NCI-H2196 (cell line): ENCODE results near the gene BAX.
"Not testable (repeated sequence)": the region's sequence is repeated elsewhere in the genome, so short reads cannot be mapped to it uniquely, and the experiment has no call there.

Source experiments
- DNase-seq: peaks from one replicate; lab custom pipeline; 2025; ENCODE audit not compliant: unreplicated experiment; lab: John Stamatoyannopoulos, UW

BAX gene

DNA sequence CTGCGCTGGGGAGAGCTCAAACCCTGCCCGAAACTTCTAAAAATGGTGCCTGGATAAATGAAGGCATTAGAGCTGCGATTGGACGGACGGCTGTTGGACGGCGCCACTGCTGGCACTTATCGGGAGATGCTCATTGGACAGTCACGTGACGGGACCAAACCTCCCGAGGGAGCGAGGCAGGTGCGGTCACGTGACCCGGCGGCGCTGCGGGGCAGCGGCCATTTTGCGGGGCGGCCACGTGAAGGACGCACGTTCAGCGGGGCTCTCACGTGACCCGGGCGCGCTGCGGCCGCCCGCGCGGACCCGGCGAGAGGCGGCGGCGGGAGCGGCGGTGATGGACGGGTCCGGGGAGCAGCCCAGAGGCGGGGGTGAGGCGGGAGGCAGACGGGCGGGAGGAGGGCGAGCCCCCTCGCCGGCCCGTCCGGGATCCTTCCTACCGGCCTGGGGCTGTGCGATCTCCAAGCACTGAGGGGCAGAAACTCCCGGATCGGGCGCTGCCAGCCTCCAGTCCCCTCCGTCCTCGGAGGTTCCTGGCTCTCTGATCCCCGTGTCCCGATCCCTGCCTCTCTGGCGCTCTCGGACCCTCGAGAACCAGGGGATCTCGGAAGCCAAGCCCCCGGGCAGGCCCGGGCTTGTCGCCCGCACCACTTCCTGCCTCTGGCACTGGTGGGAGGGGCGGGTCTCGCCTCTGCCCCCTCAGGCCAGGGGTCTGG lies at the start of gene BAX:
Gene BAX (plus strand): TSS at position 281 of the 713 bp plus-strand sequence. CDS start 54 bp downstream, at position 335.
- peak; percentile 98 for DNase-seq

DNA sequence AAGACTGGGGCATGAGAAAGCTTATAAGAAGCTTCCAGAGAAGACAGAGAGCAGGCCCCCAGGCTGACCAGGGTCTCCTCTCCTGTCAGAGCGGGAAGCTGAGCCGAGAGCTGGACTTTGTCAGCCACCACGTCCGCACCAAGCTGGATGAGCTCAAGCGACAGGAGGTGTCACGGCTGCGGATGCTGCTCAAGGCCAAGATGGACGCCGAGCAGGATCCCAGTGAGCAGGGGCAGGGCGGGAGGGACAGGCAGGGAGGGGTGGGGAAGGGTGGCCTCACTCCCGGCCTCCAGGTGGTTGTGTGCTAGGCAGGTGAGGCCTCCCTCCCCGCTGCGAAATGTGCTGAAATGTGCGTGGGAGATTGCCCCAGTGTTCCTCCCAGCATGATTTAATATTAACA lies 49.0 kb upstream of the BAX start:
- DNase-seq: no peak

DNA sequence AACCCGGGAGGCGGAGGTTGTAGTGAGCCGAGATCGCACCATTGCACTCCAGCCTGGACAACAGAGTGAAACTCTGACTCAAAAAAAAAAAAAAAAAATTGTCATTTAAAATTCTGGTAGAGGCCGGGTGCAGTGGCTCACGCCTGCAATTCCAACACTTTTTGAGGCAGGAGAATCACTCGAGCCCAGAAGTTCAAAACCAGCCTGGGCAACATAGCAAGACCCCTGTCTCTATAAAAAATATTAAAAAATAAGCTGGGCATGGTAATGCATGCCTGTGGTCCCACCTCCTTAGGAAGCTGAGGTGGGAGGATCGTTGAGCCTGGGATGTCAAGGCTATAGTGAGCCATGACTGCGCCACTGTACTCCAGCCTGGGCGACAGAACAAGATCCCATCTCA lies 48.4 kb upstream of the BAX start:
- no peak for DNase-seq

DNA sequence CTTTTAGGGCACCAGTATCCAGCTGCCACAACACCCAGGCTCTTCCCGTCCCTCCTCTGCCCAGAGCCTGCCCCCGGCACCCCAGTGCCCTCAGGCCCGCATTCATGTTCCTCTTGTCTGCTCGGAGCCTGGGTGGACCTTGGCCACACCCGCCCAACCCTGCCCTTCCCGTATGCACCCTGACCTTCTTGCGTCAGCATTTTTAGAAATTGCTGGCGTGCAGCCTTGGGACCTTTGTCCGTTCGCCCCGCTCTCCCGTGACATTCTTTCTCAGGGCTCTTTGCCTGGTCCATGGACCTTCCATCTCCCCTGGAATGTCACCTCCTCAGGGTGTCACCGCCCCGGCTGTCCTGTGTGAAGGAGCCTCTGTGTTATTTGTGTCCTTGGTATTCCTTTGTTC lies 47.0 kb upstream of the BAX start:
- DNase-seq: no peak

DNA sequence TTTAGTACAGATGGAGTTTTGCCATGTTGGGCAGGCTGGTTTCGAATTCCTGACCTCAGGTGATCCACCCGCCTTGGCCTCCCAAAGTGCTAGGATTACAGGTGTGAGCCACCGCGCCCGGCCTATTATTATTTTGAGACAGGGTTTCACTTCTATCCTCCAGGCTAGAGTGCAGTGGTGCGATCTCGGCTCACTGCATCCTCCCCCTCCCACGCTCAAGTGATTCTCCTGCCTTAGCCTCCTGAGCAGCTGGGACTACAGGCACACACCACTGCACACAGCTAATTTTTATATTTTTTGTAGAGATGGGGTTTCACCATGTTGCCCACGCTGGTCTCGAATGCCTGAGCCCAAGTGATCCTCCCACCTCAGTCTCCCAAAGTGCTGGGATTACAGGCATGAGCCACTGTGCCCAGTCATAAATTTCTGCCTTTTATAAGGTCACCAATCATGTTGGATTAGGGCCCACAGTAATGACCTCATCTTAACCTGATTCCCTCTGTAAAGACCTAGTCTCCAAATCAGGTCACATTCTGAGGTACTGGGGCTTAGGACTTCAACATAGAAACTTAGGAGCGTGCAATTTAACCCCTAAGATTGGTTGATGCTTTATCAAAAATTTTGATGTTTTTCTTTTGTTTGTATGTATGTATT lies 45.1 kb upstream of the BAX start:
- DNase-seq: peak; percentile 17

DNA sequence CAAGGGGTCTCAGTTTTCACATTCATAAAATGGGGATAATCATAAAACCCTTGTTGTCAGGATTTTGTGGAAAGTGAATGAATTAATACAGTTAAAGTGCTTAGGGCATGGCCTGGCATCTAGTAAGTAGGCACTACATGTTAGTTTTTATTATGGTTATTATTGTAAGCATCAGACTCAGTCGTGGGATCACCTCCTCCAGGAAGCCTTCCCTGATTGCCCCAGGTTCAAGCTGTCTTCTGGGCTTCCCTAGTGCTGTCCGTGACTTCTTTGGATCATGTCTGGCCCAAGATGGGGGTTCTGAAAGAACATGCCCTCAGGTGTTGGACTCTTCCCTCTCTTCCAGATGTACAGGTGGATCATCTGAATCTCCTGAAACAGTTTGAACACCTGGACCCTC lies 43.9 kb upstream of the BAX start:
- DNase-seq: no peak

DNA sequence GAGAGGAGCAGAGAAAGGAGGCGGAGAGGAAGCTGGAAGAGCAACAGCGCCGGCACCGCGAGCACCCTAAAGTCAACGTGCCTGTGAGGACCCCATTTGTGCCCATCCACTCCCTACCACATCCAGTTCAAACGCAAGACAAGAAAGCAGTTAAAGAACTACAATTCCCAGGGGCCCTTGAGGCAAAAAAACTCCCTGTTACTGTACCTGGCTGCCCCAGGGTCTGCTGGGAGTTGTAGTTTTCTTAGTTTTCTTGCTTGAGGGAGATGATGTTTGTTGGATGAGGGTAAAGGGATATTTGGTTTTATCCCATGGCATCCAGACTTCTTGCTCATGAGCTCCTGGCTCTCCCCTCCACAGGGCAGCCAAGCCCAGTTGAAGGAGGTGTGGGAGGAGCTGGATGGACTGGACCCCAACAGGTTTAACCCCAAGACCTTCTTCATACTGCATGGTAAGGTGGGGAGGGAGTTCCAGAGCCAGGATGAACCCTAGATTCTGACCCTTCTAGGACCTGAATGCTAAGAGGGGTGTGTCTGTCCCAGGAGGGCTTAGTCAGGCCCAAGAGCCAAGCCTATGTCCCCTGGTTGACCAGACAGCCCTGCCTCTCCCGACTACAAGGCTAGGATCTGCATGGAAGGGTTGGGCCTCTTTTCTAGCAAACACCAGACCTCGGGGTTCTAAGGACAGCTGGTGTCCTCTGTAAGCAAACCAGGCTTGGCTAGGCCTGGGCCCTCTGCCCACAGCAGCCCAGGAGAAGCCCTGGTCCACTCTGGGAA lies 41.4 kb upstream of the BAX start:
- DNase-seq: peak; percentile 52

DNA sequence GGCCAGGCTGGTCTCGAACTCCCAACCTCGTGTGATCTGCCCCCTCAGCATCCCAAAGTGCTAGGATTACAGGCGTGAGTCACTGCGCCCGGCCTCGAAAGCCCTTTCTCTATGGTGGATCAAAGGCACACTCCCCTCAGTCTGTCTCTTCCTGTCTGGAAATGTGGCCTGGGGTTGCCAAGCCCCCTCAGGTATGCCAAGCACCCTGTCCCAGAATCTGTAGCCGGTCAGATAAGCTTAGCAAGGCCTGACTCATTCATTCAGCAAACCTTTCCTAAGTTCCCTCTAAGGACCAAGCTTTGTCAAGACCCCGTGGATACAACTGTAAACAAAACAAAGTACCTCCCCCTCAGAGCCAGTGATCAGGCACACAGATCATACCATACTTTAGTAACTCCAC lies 40.5 kb upstream of the BAX start:
- DNase-seq: no peak

DNA sequence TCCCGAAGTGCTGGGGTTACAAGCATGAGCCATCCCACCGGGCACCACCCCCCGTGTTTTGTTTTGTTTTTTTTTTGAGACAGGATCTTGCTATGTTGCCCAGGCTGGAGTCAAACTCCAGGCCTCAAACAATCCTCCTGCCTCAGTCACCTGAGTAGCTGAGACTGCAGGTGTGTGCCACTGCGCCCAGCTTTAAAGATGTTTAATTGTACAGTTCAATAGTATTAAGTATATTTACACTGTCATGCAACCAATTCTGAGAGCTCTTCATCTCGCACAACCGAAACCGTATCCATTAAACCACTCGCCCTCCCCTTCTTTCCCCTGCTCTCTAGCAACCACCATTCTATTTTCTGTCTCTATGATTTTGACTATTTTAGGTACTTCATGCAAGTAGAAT lies 38.9 kb upstream of the BAX start:
- peak; percentile 77 for DNase-seq

DNA sequence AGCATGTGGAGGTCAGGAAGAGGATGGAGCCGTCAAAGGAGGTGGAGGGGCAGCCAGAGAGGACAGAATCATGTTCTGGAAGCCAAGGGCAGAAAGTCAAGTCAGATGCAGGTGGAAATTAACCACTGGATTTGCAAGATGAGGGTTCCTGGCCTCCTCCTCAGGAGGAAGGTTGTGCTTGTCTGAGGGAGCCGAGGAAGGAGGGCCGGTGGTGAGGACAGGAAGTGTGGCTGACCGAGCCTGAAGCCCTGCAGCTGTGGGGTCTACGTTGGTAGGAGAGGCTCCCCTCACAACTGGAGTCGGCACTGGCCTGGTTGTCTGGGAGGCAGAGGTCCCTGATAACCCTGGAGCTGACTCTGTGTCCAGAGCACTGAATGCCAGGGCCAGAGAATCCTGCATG lies 36.6 kb upstream of the BAX start:
- DNase-seq: no peak

DNA sequence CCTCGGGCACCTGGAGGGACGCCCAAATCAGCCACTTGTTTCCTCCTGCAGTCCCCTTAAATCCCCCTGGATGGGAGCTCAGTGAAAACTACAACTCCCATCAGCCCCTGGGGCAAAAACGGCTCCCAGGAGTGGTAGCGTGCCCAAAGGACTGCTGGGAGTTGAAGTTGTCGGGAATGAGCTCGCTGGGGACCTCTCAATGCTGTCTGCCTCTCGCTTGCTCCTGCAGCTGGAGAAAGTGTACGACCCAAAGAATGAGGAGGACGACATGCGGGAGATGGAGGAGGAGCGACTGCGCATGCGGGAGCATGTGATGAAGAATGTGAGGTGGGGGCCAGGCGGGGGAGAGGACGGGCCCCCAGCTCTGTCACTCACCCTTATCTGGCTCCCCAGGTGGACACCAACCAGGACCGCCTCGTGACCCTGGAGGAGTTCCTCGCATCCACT lies 35.9 kb upstream of the BAX start:
- peak; percentile 36 for DNase-seq

DNA sequence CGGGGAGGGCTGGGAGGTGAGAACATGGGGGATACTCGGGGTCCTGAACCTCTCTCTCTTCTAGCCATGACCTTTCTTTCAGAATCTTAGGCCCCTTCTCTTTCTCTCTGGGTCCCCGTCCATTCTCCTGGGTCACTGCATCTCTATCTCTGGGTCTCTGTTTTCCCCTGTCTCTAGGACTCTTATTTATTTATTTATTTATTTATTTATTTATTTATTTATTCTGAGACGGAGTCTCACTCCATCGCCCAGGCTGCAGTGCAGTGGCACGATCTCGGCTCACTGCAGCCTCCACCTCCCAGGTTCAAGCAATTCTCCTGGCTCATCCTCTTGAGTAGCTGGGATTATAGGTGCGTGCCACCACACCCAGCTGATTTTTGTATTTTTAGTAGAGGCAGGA lies 35.4 kb upstream of the BAX start:
- DNase-seq: not testable (repeated sequence)

DNA sequence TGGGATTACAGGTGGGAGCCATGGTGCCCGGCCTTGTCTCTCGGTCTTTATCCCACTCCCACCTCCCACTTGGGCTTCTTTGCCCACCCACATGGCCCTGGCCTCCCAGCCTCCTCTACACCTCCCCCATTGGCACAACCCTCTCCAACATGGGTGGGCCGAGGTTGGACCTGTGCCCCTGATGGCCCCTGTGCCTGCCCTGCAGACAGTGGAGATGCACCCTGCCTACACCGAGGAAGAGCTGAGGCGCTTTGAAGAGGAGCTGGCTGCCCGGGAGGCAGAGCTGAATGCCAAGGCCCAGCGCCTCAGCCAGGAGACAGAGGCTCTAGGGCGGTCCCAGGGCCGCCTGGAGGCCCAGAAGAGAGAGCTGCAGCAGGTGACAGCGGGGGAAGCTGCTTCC lies 33.7 kb upstream of the BAX start:
- DNase-seq: no peak

DNA sequence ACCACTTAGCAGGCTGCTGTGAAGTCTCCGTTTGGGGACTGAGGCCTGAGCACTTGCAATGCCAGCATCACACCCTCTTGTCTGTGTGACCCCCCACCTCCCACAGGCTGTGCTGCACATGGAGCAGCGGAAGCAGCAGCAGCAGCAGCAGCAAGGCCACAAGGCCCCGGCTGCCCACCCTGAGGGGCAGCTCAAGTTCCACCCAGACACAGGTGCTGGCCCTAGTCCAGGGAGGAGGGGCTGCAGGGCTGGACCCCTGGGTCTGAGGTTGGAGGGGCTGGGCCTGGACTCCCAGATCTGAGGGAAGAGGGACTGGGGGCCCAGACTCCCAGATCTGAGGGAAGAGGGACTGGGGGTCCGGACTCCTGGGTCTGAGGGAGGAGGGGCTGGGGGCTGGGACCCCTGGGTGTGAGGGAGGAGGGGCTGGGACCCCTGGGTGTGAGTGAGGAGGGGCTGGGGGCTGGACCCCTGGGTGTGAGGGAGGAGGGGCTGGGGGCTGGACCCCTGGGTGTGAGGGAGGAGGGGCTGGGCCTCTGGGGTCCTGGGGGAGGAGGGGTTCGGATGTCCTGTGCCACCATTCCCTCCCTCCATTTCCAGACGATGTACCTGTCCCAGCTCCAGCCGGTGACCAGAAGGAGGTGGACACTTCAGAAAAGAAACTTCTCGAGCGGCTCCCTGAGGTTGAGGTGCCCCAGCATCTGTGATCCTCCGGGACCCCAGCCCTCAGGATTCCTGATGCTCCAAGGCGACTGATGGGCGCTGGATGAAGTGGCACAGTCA lies 32.8 kb upstream of the BAX start:
- DNase-seq: no peak

DNA sequence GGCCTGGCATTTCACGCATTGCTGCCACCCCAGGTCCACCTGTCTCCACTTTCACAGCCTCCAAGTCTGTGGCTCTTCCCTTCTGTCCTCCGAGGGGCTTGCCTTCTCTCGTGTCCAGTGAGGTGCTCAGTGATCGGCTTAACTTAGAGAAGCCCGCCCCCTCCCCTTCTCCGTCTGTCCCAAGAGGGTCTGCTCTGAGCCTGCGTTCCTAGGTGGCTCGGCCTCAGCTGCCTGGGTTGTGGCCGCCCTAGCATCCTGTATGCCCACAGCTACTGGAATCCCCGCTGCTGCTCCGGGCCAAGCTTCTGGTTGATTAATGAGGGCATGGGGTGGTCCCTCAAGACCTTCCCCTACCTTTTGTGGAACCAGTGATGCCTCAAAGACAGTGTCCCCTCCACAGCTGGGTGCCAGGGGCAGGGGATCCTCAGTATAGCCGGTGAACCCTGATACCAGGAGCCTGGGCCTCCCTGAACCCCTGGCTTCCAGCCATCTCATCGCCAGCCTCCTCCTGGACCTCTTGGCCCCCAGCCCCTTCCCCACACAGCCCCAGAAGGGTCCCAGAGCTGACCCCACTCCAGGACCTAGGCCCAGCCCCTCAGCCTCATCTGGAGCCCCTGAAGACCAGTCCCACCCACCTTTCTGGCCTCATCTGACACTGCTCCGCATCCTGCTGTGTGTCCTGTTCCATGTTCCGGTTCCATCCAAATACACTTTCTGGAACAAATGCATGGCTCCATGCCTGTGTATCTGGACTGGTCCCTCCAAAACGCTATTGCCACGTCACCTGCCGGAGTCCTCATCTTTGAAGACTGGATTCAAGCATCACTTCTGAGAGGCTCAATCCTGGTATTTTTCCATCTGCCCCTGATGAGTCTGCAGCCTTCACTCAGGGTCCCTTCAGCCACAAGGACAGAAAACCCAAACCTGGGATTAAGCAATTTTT lies 31.9 kb upstream of the BAX start:
- DNase-seq: no peak

DNA sequence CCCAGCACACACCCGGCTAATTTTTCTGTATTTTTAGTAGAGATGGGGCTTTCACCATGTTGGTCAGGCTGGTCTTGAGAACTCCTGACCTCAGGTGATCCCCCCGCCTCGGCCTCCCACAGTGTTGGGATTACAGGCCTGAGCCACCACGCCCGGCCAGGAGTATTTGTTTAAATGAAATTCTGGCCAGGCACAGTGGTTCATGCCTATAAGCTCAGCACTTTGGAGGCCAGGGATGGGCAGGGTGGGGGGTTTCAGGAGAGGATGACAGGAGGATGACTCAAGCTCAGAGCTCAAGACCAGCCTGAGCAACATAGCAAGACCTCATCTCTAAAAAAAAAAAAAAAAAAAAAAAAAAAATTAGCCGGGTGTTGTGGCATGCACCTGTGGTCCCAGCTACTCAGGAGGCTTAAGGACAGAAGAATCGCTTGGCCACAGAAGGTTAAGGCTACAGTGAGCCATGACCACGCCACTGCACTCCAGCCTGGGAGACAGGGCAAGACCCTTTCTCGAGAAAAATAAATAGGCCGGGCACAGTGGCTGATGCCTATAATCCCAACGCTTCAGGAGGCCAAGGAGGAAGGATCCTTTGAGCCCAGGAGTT lies 29.3 kb upstream of the BAX start:
- DNase-seq: no peak

DNA sequence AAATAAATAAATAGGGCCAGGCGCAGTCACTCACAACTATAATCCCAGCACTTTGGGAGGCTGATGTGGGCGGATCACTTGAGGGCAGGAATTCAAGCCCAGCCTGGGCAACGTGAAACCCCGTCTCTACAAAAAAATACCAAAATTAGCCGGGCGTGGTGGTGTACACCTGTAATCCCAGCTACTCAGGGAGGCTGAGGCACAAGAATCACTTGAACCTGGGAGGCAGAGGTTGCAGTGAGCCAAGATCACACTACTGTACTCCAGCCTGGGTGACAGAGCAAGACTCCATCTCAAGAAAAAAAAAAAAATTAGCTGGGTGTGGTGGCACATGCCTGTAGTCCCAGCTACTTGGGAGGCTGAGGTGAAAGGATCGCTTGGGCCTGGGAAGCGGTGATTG lies 28.8 kb upstream of the BAX start:
- not testable (repeated sequence) for DNase-seq

DNA sequence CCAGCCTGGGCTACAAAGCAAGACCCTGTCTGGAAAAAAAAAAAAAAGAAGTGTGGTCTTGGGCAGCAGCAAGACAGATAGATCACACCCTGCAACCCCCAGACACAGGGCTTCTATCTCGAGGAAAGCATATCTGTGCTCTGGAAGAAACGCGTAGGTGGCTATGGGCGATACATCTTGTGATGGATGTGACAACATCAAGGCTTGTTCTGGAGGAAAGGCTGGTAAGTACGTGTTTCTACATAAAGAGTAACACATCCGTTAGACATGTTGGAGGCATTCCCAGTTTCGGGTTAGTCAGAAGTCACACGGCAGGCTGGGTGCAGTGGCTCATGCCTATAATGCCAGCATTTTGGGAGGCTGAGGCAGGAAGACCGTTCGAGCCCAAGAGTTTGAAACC lies 27.8 kb upstream of the BAX start:
- DNase-seq: peak; percentile 56

DNA sequence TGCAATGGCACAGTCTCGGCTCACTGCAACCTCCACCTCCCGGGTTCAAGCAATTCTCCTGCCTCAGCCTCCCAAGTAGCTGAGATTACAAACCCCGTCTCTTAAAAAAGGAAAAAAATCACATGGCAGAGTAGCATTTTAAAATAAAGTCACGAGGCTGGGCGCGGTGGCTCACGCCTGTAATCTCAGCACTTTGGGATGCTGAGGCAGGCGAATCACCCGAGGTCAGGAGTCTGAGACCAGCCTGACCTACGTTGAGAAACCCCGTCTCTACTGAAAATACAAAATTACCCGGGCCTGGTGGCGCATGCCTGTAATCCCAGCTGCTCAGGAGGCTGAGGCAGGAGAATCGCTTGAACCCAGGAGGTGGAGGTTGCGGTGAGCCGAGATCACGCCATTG lies 27.0 kb upstream of the BAX start:
- not testable (repeated sequence) for DNase-seq
